A673 (cell line): Measurements from ENCODE around the gene ZFYVE19.

ENCODE experiments used
- CTCF ChIP-seq: fragments of 300-800, 200-600 bp; sonication (generic); conservative IDR thresholded peaks from 2 replicates; pipeline ENCODE4 v1.5.1; 2017; ENCODE audit warnings: low read depth, mild to moderate bottlenecking, antibody characterized with exemption, low read length, moderate library complexity, mixed read lengths
- EZH2 ChIP-seq: fragments of 200-600 bp; sonication (generic); IDR thresholded peaks from 2 replicates; pipeline ENCODE4 v1.6.1; 2017; ENCODE audit warnings: borderline replicate concordance, low read depth, mild to moderate bottlenecking, mixed read lengths, antibody characterized with exemption, low read length; ENCODE audit not compliant: poor library complexity, severe bottlenecking

- TF ChIP-seq CTCF (no peak), EZH2 (no peak)
These were observed 45.6 kb downstream of the ZFYVE19 start for GRCh38 chr15:40852529-40852928.
